PFSK-1 (cell line): ENCODE results near the gene MBOAT7.

Experiments
- FOXP2 ChIP-seq: optimal IDR thresholded peaks from 2 replicates; pipeline ENCODE3; 2011; ENCODE audit warnings: borderline replicate concordance, control low read depth, inconsistent platforms; ENCODE audit not compliant: insufficient read depth; ENCODE audit errors: extremely low read length, extremely low read depth
- POLR2AphosphoS5 ChIP-seq: IDR thresholded peaks from 2 replicates; pipeline ENCODE4 v1.6.1; 2012; ENCODE audit warnings: low read depth, mild to moderate bottlenecking, control low read depth, low read length, moderate library complexity
- REST ChIP-seq, 2 experiments: IDR thresholded peaks; 2 replicates each; pipeline versions ENCODE4 v1.6.1 to v1.8.0; 2011 to 2012; ENCODE audit warnings: low read depth in 2 of 2, low read length in 2 of 2, control low read depth in 1 of 2, inconsistent platforms in 1 of 2, mild to moderate bottlenecking in 1 of 2, moderate library complexity in 1 of 2; ENCODE audit not compliant: insufficient read depth in 1 of 2
- SIN3A ChIP-seq: IDR thresholded peaks from 2 replicates; pipeline ENCODE4 v1.6.1; 2012; ENCODE audit warnings: mild to moderate bottlenecking, low read length, moderate library complexity, borderline replicate concordance; ENCODE audit not compliant: insufficient read depth
- TAF1 ChIP-seq: IDR thresholded peaks from 2 replicates; pipeline ENCODE4 v1.6.1; 2012; ENCODE audit warnings: low read length, control low read depth, borderline replicate concordance; ENCODE audit not compliant: insufficient read depth

The MBOAT7 gene

GRCh38 chr19:54204767-54205468 lies 15.5 kb upstream of the MBOAT7 start:
- TF ChIP-seq REST (IDR thresholded peaks at IDR 0.05; ENCODE audit: insufficient read depth in 1 of 2, low read depth in 2 of 2, low read length in 2 of 2) (no peak), SIN3A (no peak), FOXP2 (no peak), TAF1 (no peak), POLR2AphosphoS5 (no peak)

GRCh38 chr19:54203151-54203611 lies 13.8 kb upstream of the MBOAT7 start:
- TF ChIP-seq TAF1: no peak
- no peak for TF ChIP-seq FOXP2
- TF ChIP-seq SIN3A: no peak
- TF ChIP-seq REST (IDR thresholded peaks at IDR 0.05; ENCODE audit: insufficient read depth in 1 of 2, low read depth in 2 of 2, low read length in 2 of 2): no peak
- TF ChIP-seq POLR2AphosphoS5: no peak

- TF ChIP-seq SIN3A (no peak), POLR2AphosphoS5 (no peak), REST (IDR thresholded peaks at IDR 0.05; ENCODE audit: insufficient read depth in 1 of 2, low read depth in 2 of 2, low read length in 2 of 2) (no peak), FOXP2 (no peak), TAF1 (no peak)
These were observed 12.6 kb upstream of the MBOAT7 start for GRCh38 chr19:54201980-54202379.

- no peak; the same call in 1 of the 2 replicates for TF ChIP-seq POLR2AphosphoS5
- no peak for TF ChIP-seq SIN3A
- no peak for TF ChIP-seq FOXP2
- TF ChIP-seq TAF1: no peak
- TF ChIP-seq REST (IDR thresholded peaks at IDR 0.05; ENCODE audit: insufficient read depth in 1 of 2, low read depth in 2 of 2, low read length in 2 of 2): no peak
These were observed 11.9 kb upstream of the MBOAT7 start for GRCh38 chr19:54201172-54201701.
